GM18502 (cell line): ENCODE data around the gene EPHA8.

ENCODE experiments used
- ATAC-seq: cut with Tn5 transposase; IDR thresholded peaks from one replicate; pipeline ENCODE4 v1.9.1; 2021; ENCODE audit warnings: mild to moderate bottlenecking; ENCODE audit not compliant: unreplicated experiment, poor library complexity

Gene EPHA8

DNA sequence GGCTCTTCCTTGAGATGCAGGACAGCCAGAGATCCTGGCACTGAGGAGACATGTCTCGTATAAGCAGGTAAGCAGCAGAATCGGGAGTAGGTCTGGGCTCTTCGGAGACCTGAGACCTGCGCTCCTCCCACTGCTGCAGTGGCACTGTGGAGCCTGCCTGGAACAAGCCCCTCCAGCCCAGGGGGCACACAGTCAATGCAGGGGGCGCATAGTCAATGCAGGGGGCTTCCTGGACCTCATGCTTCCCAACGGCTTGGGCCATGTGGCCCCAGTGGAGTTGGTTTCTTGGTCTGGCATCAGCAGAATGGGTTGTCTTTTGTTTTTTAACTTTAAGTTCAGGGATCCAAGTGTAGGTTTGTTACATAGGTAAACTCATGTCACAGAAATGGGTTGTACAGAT, 27.9 kb upstream of the EPHA8 start:
- no peak for ATAC-seq

GRCh38 chr1:22536506-22536905, 26.8 kb upstream of the EPHA8 start:
- ATAC-seq: no peak

DNA sequence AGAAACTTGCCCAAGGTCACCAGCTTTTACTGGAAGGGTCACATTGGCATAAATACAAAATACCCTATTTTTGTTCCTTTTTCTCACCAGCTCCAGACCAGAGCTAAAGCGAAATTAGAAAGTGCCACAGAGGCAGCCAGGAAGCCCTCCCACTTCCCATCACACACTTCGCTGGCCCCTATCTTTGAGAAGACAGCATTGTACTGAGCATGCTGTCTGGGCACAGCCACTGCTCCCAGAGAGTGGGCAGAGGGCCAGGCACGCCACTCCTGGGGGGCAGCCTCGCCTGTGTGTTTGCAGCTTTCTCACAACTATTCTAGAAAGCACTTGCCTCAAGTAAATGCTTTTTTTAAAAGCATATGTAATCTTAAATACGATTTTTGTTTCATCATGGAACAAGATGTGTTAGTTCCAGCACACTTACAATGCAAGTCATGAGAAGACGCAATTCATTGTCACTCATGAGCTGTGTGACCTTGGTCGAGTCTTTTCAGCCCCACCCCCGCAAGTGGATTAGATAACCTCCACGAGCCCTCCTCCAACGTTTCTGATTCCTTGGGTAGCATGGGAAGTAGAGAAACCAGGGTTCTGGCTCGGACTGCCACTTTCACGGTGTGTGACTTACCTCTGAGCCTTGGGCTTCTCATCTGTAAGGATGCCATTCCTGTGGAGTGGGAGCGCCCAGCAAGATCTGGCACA, 25.7 kb upstream of the EPHA8 start:
- ATAC-seq: no peak

GRCh38 chr1:22539510-22540118, 23.7 kb upstream of the EPHA8 start:
- no peak for ATAC-seq

DNA sequence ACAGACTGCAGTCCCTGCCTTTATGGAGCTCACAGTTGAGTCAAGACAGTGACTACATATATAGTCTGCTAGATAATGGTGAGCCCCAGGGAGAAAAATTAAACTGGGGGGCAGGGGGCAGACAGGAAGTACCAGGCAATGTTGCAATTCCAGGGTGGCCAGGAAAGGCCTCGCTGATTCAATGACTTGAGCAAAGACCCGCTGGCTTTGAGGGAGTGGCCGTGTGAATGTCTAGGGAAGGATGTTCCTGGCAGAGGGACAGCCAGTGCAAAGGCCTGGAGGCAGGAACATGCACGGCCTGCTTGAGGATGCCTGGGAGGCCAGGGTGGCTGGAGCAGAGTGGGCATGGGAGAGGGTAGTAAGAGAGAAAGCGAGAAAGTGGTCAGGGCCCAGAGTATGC, 23.0 kb upstream of the EPHA8 start:
- ATAC-seq: no peak

DNA sequence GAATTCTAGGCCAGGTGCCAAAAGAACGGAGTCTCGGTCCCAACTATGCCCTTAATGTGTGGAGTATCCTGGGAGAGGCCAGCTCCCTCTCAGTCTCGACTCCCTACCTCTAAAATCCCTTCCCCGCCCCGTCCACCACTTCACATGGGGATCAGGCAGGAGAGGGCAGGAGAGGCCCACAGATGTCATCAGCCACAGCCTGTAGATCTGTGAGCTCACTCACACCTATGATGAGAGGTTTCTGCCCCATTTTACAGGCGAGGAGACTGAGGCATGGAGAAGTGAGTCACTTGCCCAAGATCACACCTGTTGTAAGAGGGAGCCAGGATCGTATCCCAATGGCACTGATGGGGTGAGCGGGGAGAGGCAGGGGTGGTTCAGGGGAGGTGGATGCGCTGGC, 20.4 kb upstream of the EPHA8 start:
- ATAC-seq: no peak

DNA sequence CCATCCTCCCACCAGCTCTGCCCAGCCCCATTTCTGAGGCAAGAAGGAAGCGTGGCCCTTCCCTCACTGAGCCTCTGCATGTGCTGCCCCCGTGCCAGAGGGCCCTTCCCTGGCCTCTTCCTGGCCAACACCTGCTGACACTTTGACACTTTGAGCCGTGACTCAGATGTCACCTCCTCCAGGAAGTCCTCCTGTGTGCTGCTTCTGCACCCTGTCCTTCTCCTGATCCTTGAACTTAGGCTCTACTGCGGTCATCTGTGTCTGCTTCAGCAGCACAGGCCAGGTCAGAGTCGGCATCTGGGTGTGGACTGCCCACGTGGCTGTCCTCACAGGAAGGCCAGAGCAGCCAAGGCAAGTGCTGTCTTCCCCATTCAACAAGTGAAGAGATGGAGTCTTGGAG, 19.6 kb upstream of the EPHA8 start:
- no peak for ATAC-seq

DNA sequence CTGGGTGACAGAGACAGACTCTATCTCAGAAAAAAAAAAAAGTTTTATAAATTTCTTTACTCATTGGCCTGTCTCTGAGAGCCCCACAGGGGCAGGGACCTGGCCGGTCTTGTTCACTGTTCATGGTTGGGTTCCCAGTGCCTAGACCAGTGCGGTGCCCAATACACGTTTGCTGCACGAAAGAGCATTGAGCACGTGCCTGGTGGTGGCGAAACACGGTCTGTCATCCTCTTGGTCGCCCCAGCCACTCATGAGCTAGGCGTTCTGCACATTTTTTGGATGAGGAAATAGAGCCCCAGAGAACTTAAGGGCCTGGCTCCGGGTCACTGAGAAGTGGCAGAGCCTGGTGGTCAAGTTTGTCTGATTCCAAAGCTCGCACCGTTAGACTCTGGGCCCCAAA, 18.7 kb upstream of the EPHA8 start:
- no peak for ATAC-seq

GRCh38 chr1:22545141-22545540, 18.1 kb upstream of the EPHA8 start:
- ATAC-seq: no peak

GRCh38 chr1:22547186-22547817, 16.0 kb upstream of the EPHA8 start:
- ATAC-seq: no peak

DNA sequence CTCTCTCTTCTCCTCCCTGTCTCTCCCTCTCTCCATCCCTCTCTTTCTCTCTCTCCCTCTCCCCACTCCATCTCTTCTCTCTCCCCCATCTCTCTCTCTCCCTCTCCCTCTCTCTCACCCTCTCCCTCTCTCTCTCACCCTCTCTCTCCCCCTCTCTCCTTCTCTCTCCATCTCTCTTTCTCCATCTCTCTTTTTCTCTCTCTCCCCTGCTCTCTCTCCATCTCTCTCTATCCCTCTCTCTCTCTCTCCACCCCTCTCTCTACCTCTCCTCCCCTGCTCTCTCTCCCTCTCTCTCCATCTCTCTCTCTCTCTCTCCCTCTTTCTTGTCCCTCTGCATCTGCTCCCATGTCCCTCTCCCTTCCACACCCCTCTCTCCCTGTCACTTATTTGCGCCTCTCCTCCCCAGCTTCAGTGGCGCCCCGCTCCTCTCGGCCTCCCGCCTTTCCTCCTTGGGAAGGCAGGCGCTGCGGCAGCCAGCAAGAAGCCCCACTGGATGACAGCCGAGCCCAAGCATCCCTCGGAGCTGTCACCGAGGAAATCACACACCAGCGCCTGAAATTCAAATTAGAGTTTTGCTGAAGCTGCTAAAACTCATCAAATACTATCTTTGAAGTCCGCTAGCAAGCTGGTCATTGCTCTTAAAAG, 15.3 kb upstream of the EPHA8 start:
- ATAC-seq: no peak

DNA sequence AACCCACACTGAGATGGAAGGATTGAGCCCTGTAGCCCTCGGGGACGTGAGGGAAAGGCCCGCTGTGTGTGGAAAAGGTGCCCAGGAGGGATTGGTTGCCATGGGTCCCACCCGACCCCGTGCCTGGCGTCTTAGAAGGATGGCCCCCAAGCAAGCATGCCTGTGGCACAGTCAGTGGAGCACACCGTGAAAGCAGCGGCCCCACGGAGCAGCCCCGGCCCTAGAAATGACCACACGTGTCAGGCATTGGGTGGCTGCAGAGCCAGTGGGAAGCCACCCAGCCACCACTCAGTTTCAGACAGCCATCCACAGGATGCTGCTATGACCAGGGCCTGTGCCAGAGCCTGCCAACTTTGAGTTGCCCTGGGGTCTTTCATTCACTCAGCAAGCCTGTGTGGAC, 13.3 kb upstream of the EPHA8 start:
- no peak for ATAC-seq

- no peak for ATAC-seq
Measured at GRCh38 chr1:22551591-22551990, 11.7 kb upstream of the EPHA8 start.

- ATAC-seq: no peak
Measured at GRCh38 chr1:22552021-22552420, 11.3 kb upstream of the EPHA8 start.

DNA sequence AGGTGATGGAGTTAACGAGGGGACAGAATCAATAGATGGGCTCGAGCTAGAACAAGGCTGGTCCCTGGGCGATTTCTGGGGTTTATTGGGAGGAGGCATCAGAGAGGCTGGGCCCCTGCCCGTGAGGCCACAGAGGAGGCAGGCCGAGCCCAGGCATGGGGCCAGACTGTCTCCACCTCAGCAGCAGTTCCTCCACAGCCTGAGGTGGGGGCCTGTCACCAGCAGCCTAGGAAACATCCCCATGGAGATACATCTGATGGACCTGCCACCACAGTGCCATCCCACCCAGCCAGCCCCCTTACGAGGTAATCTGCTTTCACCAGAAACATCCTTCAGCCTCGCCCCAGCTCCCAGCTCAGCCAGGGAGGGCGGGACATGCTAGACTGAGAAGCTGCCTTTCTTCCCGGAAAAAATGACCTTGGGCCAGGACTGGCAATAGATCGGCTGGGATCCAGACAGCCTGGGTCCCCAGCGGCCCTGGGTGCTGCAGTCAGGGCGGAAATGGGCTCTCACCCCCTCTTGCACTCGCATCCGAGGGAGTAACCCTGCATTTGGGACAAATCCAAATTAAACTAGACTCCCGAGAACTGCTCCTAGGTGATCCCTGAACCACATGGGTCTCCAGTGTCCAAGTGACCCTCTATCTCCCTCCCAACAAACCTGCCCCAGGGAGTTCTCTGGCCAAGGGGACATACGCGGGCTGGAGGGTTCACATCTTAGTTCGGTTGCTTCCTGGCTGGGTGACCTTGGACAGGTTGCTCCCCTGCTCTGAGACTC, 10.0 kb upstream of the EPHA8 start:
- no peak for ATAC-seq

- ATAC-seq: no peak
Measured at GRCh38 chr1:22553991-22554522, 9.2 kb upstream of the EPHA8 start.

DNA sequence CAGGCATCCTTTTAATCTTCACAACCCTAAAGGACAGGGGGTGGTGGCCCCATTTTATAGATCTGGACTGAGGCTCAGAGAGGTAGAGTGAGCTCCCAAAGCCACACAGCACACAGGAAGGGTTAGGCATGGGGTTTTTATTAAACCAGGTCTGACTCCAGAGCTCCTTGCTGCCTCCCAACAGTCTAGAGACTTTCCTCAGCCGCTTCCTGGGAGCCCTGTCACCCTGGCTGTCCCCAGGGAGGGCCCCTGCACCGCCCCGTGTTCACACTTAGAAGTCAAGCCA, 8.0 kb upstream of the EPHA8 start:
- ATAC-seq: no peak

GRCh38 chr1:22556391-22557104, 6.7 kb upstream of the EPHA8 start:
- ATAC-seq: no peak

DNA sequence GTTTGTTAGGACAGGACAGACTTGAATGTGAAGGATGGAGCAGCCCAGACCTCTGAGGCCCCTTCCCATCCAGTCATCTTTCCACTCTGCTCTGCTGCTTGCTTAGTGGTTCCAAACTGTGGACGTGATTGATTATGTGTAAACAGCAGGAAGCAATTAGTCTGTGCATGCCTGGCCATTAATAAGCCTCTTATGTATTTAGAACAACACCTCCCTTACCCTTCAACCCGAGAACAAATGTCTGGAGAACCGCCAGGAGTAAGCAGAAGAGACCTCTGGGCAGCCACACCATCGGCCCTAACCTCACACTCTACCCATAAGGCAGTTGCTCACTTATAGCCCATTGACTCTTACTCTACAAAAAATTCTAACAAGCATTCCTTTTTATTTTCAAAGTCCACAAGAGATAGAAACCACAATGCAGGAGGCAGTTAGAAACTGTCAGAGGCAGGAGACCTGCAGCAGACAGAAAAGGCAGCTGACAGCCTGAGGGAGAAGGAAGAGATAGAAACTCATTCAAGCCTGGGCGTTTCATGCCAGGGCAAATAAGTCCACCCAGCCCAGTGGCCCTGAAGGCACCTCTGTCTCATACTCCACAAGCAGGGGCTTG, 5.8 kb upstream of the EPHA8 start:
- no peak for ATAC-seq
